ENCODE measurements around the gene TKT. TPM values are rescaled to one million over a fixed set of nuclear protein-coding genes. Genes with fewer than 3 reads are reported as not detected.
"Not testable (repeated sequence)": the region's sequence is repeated elsewhere in the genome, so short reads cannot be mapped to it uniquely, and the experiment has no call there.

Gene TKT
- total RNA-seq, 1 donor from 2014 or later: 109 TPM

DNA sequence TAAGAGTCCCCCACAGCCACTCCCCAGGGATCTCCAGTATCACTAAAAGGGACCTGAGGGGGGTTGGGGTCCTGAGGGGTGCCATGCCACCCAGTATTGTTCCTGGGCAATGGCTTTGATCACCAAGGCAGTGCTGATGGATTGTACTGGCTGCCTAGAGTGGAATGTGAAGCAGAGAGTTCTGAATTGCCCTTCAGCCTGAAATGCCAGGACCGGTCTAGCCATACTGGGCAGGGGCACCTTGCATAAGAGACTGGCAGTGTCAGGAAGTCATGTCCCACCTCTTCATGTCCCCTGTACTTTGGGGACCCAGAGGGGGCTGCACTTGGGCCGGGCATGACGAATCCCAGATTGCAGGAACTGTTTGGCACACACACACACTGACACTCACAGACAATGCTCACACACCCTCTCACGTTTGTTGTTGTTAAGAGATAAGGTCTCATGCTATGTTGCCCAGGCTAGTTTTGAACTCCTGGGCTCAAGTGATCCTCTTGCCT, 4.5 kb upstream of the TKT start:
- no peak for ATAC-seq
- DNase-seq (ENCODE audit: low spot score): no peak

DNA sequence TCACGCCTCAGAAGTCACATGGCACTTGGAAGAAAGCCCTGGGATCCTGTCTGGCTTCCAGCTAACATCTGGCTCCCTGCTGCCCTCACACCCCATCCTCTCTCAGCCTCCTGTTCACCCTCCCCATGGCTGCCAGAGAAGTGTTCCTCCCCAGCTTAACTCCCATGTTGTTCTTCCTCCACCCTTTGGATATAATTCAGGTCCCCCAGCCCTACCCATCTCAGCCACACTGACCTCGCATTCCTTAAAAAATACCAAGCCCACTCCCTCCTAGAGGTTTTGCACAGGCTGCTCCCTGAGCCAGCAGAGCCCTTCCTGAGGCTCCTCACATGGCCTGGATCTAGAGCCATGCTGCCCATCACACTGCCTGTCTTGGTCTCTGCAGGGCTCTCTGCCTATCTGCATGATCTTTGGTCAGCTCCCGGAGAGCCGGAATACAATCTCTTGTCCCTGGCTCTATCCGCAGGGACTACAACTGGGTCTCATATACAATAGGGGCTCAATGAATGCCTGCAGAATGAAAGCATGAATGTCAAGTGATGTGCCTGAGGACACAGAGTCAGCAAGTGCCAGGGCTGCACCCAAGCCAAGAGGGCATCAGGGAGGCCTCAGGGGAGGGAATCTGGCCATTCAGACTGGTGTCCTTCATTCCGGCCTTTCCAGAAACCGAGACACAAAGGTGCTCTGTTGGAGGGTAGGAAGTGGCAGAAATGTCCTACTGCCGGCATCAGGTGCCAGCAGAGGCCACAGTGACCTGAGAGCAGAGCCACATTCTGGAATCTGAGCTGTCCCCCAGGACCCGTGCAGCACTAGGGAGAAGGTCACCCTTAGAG, 3.8 kb upstream of the TKT start:
- ATAC-seq: no peak
- DNase-seq (ENCODE audit: low spot score): no peak

DNA sequence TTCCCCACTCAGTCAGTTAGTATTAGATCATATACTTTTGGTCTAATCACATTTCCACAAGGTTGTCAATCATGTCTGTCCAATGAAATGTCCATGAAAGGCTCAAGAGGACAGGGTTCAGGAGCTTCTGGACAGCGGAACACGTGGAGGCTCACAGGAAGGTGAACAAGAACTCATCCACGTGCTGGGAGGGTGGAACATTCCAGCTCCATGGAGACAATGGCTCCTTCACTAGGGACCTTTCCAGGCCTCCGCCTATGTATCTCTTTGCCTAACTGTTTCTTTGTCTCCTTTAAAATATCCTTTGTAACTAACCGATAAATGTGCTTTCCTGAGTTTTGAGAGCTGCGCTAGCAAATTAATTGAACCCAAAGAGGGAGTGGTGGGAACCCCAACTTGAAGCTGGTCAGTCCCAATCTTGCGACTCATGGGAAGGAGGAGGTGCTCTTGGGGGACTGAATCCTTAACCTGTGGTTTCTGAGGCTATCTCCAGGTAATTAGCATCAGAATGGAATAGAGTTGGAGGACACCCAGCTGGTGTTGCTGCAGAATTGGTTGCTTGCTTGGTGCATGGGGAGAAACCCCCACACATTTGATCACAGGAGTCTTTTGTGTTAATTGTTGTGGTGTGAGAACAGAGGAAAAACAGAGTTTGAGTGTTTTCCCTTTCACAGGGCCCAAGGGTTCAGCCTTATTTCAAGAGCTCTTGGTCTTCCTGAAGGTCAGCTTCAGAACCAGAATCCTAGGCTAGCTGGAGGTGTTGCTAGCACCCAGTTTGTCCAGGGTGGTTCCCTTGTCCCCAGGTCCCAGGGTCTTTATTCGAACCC, 3.0 kb upstream of the TKT start:
- ATAC-seq (no peak), DNase-seq (ENCODE audit: low spot score) (no peak)

DNA sequence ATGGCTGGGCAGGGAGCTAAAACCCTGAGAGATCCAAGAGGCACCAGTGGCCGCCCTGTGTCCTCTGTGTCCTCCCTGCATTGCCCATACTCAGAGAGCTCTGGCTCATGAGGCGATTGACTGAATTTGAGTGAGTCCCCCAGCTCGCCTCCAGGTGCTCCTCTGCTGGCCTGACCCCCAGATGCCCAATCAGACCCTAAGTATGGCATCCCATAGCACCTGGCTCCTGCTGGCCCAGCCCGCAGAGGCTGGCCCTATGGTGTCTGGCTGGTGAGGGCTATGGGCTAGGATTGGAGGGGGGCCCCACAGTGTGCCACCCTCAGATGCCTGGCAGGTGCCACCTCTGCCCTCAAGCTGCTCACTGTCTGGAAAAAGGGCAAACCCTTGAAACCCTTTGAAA, 1.6 kb upstream of the TKT start:
- DNase-seq (ENCODE audit: low spot score) (no peak), ATAC-seq (no peak)

DNA sequence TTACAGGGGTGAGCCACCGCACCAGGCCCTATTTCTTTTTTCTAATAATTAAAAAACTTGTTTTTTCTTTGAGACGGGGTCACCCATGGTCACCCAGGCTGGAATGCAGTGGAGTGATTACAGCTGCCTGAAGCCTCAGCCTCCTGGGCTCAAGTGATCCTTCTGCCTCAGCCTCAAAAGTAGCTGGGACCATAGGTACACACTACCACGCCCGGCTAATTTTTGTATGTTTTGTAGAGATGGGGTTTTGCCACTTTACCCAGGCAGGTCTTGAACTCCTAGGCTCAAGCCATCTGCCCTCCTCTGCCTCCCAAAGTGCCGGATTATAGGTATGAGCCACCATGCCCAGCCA, 858 bp upstream of the TKT start:
- ATAC-seq (no peak), DNase-seq (ENCODE audit: low spot score) (peak; percentile 42)

DNA sequence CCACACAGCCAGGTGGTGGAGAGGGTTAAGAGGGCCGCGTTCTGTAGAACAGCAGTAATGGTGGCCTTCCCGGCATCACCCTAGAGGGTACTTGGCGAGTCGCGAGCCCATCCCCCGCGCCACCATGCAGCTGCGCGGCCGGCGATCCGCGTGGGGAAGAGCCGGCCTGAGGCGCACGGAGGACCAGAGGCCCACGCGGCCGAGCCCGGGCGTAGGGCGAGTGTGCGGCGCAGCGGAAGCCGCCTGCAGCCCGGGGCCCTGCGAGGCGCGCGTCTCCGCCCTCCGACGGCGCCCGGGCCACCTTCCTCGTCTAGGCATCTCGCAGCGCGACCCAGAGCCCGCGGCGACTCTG, 423 bp downstream of the TKT start:
- DNase-seq (ENCODE audit: low spot score): no peak
- peak; percentile 49 for ATAC-seq

DNA sequence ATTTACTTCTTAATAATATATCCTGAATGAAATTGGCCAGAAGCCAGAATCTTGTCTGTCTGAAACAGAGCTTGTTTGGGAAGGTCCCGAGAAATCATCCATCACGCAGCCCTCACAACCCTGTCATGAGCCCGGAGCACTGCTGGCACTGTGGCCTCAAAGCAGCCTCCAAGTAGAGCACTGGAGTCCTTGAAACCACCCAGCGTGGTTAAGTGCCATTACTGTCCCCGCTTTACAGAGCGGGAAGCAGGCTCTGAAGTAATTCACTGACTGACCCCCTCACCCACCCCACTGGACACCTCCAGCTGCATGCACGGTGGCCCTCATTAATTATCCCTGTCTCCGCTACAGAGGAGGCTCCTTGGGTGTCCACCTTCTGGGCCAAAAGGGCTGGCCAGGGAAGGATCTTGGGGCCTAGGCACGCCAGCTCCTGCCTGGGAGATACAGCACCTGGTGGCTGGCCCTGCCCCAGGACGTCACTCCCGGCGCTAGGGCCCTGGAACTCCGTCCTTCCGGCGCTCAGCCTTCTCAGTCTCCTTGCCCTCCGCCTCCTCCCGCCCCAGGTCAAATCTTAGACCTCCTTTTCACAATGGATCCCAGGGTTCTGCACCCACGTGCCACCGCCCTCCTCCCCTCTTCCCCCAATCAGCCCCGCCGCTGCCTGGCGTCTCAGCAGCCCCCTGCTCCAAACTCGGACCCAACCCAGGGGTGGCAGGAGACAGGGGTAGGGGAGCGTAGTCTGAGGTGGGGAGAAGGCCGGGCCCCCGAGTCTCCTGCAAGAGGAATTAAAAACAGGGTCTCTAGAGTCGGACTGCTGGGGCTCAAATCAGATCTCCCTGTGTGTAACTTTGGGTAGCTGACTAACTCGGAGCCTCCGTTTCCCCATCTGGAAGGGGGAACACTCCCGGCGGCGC, 1.1 kb downstream of the TKT start:
- DNase-seq (ENCODE audit: low spot score): peak; percentile 68
- ATAC-seq: peak; percentile 62

DNA sequence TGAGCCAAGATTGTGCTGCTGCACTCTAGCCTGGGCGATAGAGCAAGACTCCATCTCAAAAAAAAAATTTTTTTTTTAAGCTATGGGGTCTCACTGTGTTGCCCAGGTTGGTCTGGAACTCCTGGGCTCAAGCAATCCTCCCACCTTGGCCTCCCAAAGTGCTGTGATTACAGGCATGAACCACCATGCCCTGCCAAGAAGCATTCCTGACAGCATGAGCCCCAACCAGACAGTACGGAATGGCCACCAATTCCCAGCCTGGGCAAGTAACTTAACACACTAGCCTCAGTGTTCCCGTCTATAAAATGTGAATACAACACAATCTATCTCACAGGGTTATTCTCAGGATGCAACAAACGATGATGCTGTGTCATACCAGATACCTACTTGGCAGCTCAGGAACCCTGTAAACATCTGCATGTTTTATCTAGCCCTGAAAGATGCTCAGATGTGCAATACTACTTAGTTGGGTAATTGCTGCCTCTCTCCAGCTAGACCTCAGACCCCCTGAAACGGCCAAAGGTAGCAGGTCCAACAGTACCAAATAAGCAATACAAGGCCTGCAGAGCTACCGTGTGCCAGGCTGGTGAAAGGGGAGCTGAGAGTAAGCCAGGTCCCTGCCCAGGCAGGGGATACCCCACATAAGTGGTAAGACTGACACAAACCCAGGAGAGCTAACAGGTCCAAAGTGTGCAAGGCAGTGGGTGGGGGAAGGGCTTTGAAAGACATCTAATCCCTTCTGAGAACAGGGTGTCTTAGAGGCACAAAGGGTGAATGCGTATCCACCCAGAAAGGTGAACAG, 1.9 kb downstream of the TKT start:
- DNase-seq (ENCODE audit: low spot score) (no peak), ATAC-seq (peak; percentile 4)

DNA sequence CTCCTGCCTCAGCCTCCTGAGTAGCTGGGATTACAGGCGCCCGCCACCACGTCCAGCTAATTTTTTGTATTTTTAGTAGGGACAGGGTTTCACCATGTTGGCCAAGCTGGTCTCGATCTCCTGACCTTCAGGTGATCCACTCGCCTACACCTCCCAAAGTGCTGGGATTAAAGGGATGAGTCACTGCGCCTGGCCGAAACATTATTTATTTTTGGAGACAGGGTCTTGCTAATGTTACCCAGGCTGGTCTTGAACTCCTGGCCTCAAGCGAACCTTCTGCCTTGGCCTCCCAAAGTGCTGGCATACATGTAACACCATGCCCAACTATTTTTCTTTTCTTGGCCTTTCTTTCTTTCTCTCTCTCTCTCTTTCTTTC, 2.9 kb downstream of the TKT start:
- ATAC-seq; DNase-seq (ENCODE audit: low spot score): not testable (repeated sequence)

DNA sequence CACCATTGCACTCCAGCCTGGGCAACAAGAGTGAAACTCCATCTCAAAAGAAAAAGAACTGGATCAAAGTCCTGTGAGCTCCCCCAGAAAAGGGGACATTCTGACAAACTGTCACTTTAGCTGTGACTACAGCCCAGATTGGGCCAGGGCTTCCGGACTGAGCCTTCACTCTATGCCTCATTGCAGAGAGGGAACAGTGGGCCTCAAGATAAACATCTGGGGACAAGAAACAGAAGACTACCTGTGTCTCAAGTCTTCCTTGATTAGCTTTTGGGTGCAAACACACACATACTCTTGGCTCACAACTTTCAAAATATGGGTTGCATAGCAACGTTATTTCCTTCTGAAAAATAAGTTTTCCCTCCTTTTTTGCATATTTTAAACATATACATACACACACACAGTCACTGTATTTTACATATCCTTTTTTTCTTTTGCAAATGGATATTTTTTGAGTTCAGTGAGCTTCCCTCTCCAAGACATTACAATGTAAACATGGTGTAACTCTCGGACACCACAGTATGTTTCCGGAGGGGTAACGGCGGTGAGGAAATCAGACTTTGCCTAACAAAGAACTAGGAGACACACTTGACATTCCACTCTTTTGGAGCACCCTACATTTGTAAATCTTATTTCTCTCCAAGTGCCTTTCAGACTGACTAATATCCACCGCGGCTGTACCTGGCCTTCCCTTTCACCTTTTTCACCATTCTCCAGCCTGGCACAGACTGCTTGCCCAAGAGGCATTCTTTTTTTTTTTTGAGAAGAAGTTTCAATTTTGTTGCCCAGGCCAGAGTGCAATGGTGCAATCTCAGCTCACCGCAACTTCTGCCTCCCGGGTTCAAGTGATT, 3.5 kb downstream of the TKT start:
- no peak for ATAC-seq
- no peak for DNase-seq (ENCODE audit: low spot score)

DNA sequence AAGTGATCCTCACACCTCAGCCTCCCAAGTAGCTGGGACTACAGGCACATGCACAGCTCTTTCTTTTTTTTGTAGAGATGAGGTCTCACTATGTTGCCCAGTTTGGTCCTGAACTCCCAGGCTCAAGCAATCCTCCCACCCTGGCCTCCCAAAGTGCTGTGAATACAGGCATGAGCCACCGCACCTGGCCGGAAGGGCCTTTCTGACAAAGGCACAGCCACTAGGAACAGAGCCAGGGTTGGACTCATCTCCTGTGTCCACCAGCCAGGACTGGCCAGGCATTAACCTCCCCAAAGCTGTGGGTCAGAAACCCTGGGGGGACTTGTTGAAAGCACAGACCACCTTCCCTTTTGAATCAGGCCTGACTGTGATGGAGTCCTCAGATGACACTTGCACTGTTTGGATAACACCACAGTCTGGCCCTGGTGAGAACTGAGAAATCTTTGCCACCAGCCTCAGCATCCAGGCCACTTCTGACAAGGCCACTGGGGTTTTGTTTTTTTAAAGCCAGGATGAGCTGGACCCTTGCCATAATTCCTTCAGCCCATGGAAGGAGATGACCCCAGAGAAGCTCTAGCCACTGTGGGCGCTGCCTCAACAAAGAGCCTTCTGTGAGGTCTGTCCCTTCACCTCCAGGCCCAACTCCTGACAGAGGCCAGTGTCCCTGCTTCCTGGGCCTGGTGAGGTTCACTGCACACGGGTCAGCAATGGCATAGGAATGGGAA, 4.8 kb downstream of the TKT start:
- ATAC-seq: no peak
- no peak for DNase-seq (ENCODE audit: low spot score)

DNA sequence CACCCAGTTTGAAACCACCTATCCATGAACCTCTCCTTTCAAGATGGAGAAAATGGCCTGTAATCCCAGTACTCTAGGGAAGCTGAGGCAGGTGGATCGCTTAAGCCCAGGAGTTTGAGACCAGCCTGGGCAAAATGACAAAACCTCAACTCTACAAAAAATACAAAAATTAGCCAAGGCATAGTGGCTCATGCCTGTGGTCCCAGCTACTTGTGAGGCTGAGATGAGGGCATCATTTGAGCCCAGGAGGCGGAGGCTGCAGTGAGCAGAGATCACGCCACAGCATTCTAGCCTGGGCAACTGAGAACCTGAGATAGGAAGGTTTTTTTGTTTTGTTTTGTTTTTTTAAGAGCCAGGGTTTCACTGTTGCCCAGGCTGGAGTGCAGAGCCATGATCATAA, 5.4 kb downstream of the TKT start:
- ATAC-seq: no peak

DNA sequence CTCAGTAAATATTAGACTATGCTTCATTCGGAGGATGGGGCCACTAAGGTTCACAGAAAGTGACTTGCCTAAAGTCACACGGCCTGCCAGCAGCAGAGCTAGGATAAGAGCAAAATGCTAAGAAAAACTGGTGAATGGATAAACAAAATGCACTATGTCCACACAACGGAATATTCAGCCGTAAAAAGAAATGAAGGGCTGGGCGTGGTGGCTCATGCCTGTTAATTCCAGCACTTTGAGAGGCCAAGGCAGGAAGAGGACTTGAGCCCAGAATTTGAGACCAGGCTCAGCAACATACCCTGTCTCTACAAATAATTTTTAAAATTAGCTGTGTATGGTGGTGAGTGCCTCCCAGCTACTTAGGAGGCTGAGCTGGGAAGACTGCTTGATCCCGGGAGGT, 7.7 kb downstream of the TKT start:
- ATAC-seq: no peak

More for the DNA sequence above, 5.4 kb downstream of the TKT start:
- no peak for DNase-seq (ENCODE audit: low spot score)

DNA sequence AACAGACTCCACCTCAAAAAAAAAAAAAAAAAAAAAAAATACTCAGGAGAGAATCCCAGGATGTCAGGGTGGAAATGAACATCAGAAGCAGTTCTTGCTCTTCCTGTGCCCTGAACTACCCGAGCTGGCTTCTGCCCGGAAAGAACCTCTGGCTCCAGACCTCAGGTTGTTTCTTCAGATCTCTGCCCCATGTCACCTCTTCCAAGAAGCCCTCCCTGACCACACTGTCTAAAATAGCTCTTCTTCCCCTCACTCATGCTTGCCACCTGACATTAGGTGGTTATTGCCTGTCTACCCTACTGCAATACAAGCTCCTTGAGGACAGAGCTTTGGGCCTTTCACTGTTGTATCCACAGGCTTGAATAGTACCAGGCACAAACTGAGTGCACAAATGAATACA, 8.2 kb downstream of the TKT start:
- no peak for ATAC-seq
- DNase-seq (ENCODE audit: low spot score): no peak

More for the DNA sequence above, 7.7 kb downstream of the TKT start:
- no peak for DNase-seq (ENCODE audit: low spot score)

DNA sequence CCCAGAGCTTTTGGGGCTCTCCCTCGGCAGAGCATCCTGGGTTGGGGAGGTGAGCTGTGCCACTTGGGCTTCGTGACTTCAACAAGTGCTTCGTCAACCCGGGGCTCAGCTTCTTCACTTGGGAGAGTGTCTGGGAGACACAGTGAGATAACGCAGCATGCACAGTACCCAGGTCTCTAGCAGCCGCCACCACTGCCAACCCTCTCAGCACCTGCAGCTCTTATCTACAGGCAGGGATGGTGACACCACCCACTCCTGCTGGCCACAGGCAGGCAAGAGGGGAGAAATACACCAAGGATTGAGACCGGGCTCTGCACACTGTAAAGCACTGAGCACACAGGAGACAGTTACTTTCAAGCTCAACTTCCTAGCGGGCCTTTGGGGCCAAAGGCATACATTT, 11.6 kb downstream of the TKT start:
- no peak for DNase-seq (ENCODE audit: low spot score)
- no peak for ATAC-seq

DNA sequence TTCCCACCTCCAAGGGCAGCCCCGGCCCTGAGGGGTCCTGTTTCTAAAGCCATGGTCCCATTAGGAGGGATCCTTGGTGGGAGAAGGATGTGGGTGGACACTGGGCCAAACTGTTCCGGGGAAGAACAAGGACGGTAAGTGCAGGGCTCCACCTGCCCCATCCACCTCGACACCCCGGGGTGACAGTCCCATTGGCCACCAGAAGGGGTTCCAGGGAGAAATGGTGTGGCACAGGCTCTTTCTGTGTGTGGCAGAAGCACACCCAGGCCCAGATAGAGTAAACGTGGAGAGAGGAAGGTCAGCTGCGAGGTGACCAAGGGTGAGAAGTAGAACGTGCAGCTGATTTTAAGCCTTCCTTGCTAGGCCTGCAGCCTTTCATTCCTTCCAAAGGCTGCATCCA, 12.0 kb downstream of the TKT start:
- ATAC-seq (no peak), DNase-seq (ENCODE audit: low spot score) (no peak)

DNA sequence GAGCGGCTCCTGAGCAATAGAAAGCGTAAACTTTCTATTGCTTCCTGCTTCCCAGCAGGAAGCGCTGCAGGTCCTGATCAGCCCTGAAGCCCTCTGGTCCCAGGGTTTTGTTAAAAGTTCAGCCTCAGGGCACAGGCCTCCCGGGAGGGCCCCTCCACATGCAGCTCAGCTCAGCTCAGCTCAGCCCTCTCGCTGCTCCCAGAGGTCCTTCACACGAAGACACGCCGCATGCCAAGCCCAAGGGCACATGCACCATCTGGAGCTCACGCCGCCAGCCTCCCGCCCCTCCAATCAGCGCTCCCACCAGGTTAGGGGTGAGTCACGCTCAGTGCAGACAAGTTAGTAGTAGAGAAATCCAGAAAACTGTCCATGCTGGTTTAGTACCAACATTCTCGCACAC, 12.7 kb downstream of the TKT start:
- ATAC-seq (no peak), DNase-seq (ENCODE audit: low spot score) (no peak)

DNA sequence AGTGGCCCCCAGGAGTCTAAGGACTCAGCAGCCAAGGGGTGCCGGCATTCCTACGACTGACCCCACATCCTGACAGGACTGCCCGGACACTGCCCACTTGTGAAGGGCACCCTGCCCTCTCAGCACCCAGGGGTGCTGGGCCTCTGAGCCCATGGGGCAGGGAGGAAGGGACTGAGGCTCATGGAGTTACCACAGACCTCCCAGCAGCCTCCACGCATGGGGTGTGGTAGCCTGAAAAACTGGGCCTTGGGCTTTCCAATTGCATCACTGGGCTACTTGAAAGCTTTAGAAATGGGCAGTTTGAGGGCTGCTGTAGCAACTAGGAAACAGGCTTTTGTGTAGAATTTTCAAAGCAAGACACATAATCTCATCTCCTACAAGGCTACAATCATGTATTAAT, 13.2 kb downstream of the TKT start:
- ATAC-seq (no peak), DNase-seq (ENCODE audit: low spot score) (no peak)

DNA sequence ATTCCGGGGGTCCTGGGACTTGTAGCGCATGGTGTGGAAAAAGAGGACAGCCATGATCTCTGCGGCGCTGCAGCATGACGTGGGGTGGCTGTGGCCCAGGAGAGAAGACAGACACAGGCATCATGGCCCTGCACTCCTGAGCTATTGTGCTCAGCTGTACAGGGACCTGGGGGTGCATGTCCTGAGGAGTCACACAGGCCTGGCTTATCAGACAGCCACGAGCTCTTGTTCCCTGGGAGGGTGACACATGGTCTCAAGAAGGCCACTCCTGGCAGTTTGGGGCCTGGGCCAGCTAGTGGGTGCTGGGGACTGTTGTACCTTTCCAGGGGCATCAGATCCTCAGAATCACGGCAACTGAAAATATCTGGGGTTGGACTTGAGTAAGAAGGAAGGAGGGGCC, 13.7 kb downstream of the TKT start:
- ATAC-seq: no peak
- DNase-seq (ENCODE audit: low spot score): no peak
